Fibroblast of lung (primary cell): ENCODE measurements around the gene MRPS2. TPM values are rescaled to one million over a fixed set of nuclear protein-coding genes. Genes with fewer than 3 reads are reported as not detected.

Experiments used
- DNase-seq, 2 donors: peaks; one replicate each; pipeline versions ENCODE4 v3.0.0 to v3.0.0-alpha.2; 2010; ENCODE audit warnings: low read depth in 2 of 2
- H2AFZ ChIP-seq: 2 replicates; pipeline ENCODE4 v1.5.1; 2012; ENCODE audit warnings: low read length, control low read depth, inconsistent platforms
- H3K27ac ChIP-seq: 2 replicates; pipeline ENCODE4 v1.5.1; 2011; ENCODE audit warnings: low read length, control low read depth; ENCODE audit not compliant: insufficient read depth
- H3K27me3 ChIP-seq: 2 replicates; pipeline ENCODE4 v1.5.1; 2011; ENCODE audit warnings: mild to moderate bottlenecking, low read length; ENCODE audit not compliant: control insufficient read depth, insufficient read depth
- H3K36me3 ChIP-seq: 2 replicates; pipeline ENCODE4 v1.5.1; 2011; ENCODE audit warnings: low read length; ENCODE audit not compliant: control insufficient read depth, insufficient read depth
- H3K4me1 ChIP-seq: 2 replicates; pipeline ENCODE4 v1.5.1; 2011; ENCODE audit warnings: low read length; ENCODE audit not compliant: control insufficient read depth, insufficient read depth; ENCODE audit errors: extremely low read depth
- H3K4me2 ChIP-seq: 2 replicates; pipeline ENCODE4 v1.5.1; 2011; ENCODE audit warnings: low read length, control low read depth; ENCODE audit not compliant: insufficient read depth; ENCODE audit errors: extremely low read depth
- H3K4me3 ChIP-seq, 4 experiments: fragments of 200-600 bp in 1 of 4; sonication (generic) in 1 of 4; replicated peaks in 1 of 4; 2 replicates each; pipeline ENCODE4 v1.5.1; 2011 to 2016; ENCODE audit warnings: low read length in 4 of 4, low read depth in 3 of 4, mild to moderate bottlenecking in 3 of 4, control low read depth in 2 of 4, inconsistent platforms in 1 of 4, mixed read lengths in 1 of 4; ENCODE audit not compliant: insufficient read depth in 1 of 4; ENCODE audit errors: control extremely low read depth in 1 of 4
- H3K79me2 ChIP-seq: 2 replicates; pipeline ENCODE4 v1.5.1; 2012; ENCODE audit warnings: mild to moderate bottlenecking, low read length, inconsistent platforms; ENCODE audit not compliant: control insufficient read depth, insufficient read depth
- H3K9ac ChIP-seq: 2 replicates; pipeline ENCODE4 v1.5.1; 2011; ENCODE audit warnings: mild to moderate bottlenecking, low read length, control low read depth; ENCODE audit not compliant: insufficient read depth
- H3K9me3 ChIP-seq: 2 replicates; pipeline ENCODE4 v1.5.1; 2012; ENCODE audit warnings: low read depth, low read length; ENCODE audit not compliant: control insufficient read depth, insufficient read depth
- H4K20me1 ChIP-seq: 2 replicates; pipeline ENCODE4 v1.5.1; 2011; ENCODE audit warnings: low read length; ENCODE audit not compliant: control insufficient read depth, insufficient read depth; ENCODE audit errors: extremely low read depth
- CTCF ChIP-seq, 2 donors: IDR thresholded peaks in 1 of 2; conservative IDR thresholded peaks in 1 of 2; 1 replicate in 1 of 2; 2 replicates in 1 of 2; pipeline ENCODE4 v1.5.1; 2011 to 2012; ENCODE audit warnings: low read length in 2 of 2, control low read depth in 1 of 2, inconsistent platforms in 1 of 2, low read depth in 1 of 2, mild to moderate bottlenecking in 1 of 2
- EZH2 ChIP-seq: IDR thresholded peaks from 2 replicates; pipeline ENCODE4 v1.5.1; 2012; ENCODE audit warnings: low read length, control low read depth, mild to moderate bottlenecking; ENCODE audit errors: missing control alignments
- polyA plus RNA-seq, 2 donors: library from polyadenylated mRNA; depleted of rRNA in 1 of 2; stranded (reverse) in 1 of 2; unstranded in 1 of 2; fragments of >200 nt; gene quantifications; 2 replicates each; pipeline ENCODE4 v1.2.1, GENCODE V29; 2011 to 2012; ENCODE audit warnings: missing spikeins in 1 of 2
- total RNA-seq: library from RNA; depleted of rRNA; stranded (reverse); fragments of >200 nt; gene quantifications from 2 replicates; pipeline ENCODE4 v1.2.1, GENCODE V29; 2014

The MRPS2 gene
- total and polyA plus RNA-seq, 2 donors (not counting 1 experiment from before 2014, with no cell fraction given): 10.4 to 43.6 TPM

DNA sequence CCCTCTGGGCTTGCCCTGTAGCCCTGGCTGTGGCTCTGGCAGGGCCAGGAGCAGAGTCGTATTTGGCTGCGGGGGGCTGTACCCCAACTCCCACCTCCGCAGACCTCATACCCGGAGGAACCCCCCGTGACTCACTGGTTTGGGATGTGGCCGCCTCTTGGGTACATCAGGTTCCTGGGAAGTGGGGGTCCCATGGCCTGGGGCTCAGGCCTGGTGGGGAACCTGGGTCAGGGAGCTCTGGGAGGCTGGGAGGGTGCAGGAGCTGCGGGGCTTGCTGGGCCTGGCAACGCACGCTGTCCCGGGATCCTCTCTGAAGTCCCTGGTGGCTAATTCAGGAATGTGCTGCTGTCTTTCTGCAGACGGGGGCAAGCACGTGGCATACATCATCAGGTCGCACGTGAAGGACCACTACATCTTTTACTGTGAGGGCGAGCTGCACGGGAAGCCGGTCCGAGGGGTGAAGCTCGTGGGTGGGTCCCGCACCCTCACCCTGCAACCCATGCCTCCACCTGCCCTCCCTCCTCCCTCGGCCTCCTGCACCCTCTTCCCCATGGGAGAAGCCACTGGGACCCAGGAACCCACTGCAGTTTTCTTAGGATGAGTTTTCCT lies 23.1 kb downstream of the MRPS2 start:
- Histone ChIP-seq H3K9me3 (no peaks in the 10 kb centered on the region), H3K79me2 (no peaks in the 10 kb centered on the region), H2AFZ (no peak overlapping the region), H4K20me1 (no peaks in the 10 kb centered on the region), H3K4me1 (no peaks in the 10 kb centered on the region), H3K36me3 (no peaks in the 10 kb centered on the region), H3K9ac (no peak overlapping the region), H3K4me3 (no peak overlapping the region), H3K27ac (no peak overlapping the region), H3K4me2 (no peak overlapping the region), H3K27me3 (no peaks in the 10 kb centered on the region)
- no peak for DNase-seq
- TF ChIP-seq EZH2 (no peak), CTCF (conservative IDR thresholded peaks at IDR 0.05 in 1 of 2, IDR thresholded peaks at IDR 0.05 in 1 of 2; ENCODE audit: low read depth in 1 of 2, low read length in 2 of 2) (no peak)

DNA sequence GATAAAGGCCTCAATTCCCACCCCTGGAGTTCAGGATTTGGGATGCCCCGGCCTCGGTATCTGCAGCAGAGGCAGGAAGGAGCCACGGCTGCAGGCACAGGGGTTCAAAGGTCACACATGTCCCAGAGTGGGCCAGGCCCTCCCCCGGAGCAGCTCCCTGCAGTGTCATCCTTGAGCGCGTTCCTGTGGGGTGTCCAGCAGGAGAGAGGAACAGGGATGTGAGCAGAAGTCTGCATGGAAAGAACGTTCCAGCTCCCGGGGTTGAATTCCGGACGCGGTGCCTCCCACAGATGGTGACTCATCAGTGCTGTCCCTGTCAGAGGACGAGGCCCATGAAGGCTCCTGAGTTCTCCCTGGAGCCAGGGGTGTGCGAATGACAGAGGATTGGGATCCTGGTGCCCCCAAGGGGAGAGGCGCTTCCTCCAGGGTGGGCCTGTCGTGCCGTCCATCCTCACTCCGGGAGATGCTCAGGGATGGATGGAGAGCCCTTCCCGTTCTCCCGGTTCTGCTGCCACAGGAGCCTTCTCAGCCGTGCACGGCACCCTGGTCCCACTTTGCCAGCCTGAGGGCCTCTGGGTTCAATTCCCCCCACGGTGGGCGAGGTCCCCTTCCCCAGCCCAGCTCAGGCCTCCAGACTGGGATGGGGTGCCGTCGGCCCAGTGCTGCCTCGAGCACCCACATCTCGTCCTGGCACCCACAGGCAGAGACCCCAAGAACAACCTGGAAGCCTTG lies 23.8 kb downstream of the MRPS2 start:
- peak in 1 of 2 donors; percentile 12 for DNase-seq
- no peaks in the 10 kb centered on the region for H4K20me1 ChIP-seq
- no peaks in the 10 kb centered on the region for H3K36me3 ChIP-seq
- no peak overlapping the region for H3K27ac ChIP-seq
- no peak overlapping the region for H3K9ac ChIP-seq
- H3K9me3 ChIP-seq: no peaks in the 10 kb centered on the region
- H3K4me1 ChIP-seq: no peaks in the 10 kb centered on the region
- no peaks in the 10 kb centered on the region for H3K79me2 ChIP-seq
- H3K27me3 ChIP-seq: no peaks in the 10 kb centered on the region
- TF ChIP-seq EZH2: no peak
- TF ChIP-seq CTCF (conservative IDR thresholded peaks at IDR 0.05 in 1 of 2, IDR thresholded peaks at IDR 0.05 in 1 of 2; ENCODE audit: low read depth in 1 of 2, low read length in 2 of 2): no peak
- H3K4me3 ChIP-seq: no peak overlapping the region
- no peak overlapping the region for H3K4me2 ChIP-seq
- H2AFZ ChIP-seq: no peak overlapping the region

- H3K27me3 ChIP-seq: no peaks in the 10 kb centered on the region
- no peak overlapping the region for H3K4me3 ChIP-seq
- DNase-seq: no peak
- H3K27ac ChIP-seq: no peak overlapping the region
- H3K9ac ChIP-seq: no peak overlapping the region
- H3K4me2 ChIP-seq: no peak overlapping the region
- no peaks in the 10 kb centered on the region for H4K20me1 ChIP-seq
- no peaks in the 10 kb centered on the region for H3K4me1 ChIP-seq
- TF ChIP-seq CTCF (conservative IDR thresholded peaks at IDR 0.05 in 1 of 2, IDR thresholded peaks at IDR 0.05 in 1 of 2; ENCODE audit: low read depth in 1 of 2, low read length in 2 of 2) (no peak), EZH2 (no peak)
- H2AFZ ChIP-seq: no peak overlapping the region
- H3K9me3 ChIP-seq: no peaks in the 10 kb centered on the region
- no peaks in the 10 kb centered on the region for H3K36me3 ChIP-seq
- H3K79me2 ChIP-seq: no peaks in the 10 kb centered on the region
Observed at GRCh38 chr9:135525241-135526088, 25.0 kb downstream of the MRPS2 start.
